Heart left ventricle (tissue), 13 donors: ENCODE measurements around the gene GC.

Experiments
- POLR2A ChIP-seq, 2 donors: fragments of 450-650 bp; IDR thresholded peaks; one replicate each; pipeline ENCODE4 v1.6.1; 2017; ENCODE audit warnings: antibody characterized with exemption in 2 of 2, mild to moderate bottlenecking in 2 of 2, moderate library complexity in 2 of 2
- TF ChIP-seq, protein P1 (sequence below), 12 donors: fragments of 200-600 bp; sonication (generic) in 4 of 12; IDR thresholded peaks; one replicate each; pipeline versions ENCODE4 v1.5.0 to v1.8.0; 2018 to 2022; ENCODE audit warnings: antibody characterized with exemption in 12 of 12, mild to moderate bottlenecking in 5 of 12
- donor health status: ischemic (EF 13 %, LVEDD 7.1; RV severe dilation, severe dysfunction).
- donor health status: DM: no; HTN: yes; CAD: no.
- donor health status: DM: no; HTN: no; CAD: no.
- donor health status: ischemic (EF 25% LVEDD 6.9; RV normal size, moderate dysfunction).
- donor health status: ischemic (EF 25% LVEDD 5.7; RV mildly dilated, moderate dysfunction).
- donor health status: ischemic (EF 35%, LVEDD 5.7; RV mildly dilated, moderate dysfunction).
- donor health status: nonischemic (EF 11% LVEDD 7.7; RV severe dilation, severe dysfunction).
- donor health status: DM: yes; HTN: yes; CAD: no.
- donor health status: PGD.
- donor health status: ischemic (EF 29% LVEDD 5.4; RV normal size, mild dysfunction).
- donor health status: nonischemic (EF 23%, LVEDD 6.1; RV moderate dilation, normal function).

GRCh38 chr4:71833232-71833900 is 49.5 kb upstream of the GC start:
- TF ChIP-seq, protein P1, sequence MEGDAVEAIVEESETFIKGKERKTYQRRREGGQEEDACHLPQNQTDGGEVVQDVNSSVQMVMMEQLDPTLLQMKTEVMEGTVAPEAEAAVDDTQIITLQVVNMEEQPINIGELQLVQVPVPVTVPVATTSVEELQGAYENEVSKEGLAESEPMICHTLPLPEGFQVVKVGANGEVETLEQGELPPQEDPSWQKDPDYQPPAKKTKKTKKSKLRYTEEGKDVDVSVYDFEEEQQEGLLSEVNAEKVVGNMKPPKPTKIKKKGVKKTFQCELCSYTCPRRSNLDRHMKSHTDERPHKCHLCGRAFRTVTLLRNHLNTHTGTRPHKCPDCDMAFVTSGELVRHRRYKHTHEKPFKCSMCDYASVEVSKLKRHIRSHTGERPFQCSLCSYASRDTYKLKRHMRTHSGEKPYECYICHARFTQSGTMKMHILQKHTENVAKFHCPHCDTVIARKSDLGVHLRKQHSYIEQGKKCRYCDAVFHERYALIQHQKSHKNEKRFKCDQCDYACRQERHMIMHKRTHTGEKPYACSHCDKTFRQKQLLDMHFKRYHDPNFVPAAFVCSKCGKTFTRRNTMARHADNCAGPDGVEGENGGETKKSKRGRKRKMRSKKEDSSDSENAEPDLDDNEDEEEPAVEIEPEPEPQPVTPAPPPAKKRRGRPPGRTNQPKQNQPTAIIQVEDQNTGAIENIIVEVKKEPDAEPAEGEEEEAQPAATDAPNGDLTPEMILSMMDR (IDR thresholded peaks at IDR 0.05): no peak
- TF ChIP-seq POLR2A (IDR thresholded peaks at IDR 0.05): no peak
